HG03378 (cell line): Measurements from ENCODE around the gene ZNF524.

Experiments
- ATAC-seq: cut with Tn5 transposase; IDR thresholded peaks from one replicate; pipeline ENCODE4 v1.9.1; 2021; ENCODE audit warnings: mild to moderate bottlenecking, moderate library complexity; ENCODE audit not compliant: unreplicated experiment

The ZNF524 gene

GRCh38 chr19:55640577-55641425 is 40.7 kb downstream of the ZNF524 start, which contains the start of gene ZNF580:
TSS of gene ZNF580 (plus strand) at chr19:55641002. CDS start at chr19:55642509, 1,507 bp downstream.
- ATAC-seq: no peak

- no peak for ATAC-seq
Observed at GRCh38 chr19:55641426-55642152, 41.5 kb downstream of the ZNF524 start.

- peak; percentile 2 for ATAC-seq
Observed at GRCh38 chr19:55642153-55643002, 42.3 kb downstream of the ZNF524 start.

GRCh38 chr19:55643003-55643886 is 43.2 kb downstream of the ZNF524 start, which contains the start of gene ZNF581:
TSS of gene ZNF581 (plus strand) at chr19:55643649. CDS start at chr19:55644572, 923 bp downstream.
- ATAC-seq: peak; percentile 39

GRCh38 chr19:55643887-55644176 is 43.7 kb downstream of the ZNF524 start:
- no peak for ATAC-seq

GRCh38 chr19:55644191-55644833 is 44.2 kb downstream of the ZNF524 start:
- ATAC-seq: no peak

GRCh38 chr19:55644842-55645511 is 44.9 kb downstream of the ZNF524 start:
- no peak for ATAC-seq

GRCh38 chr19:55645512-55645881 is 45.4 kb downstream of the ZNF524 start:
- ATAC-seq: no peak

GRCh38 chr19:55646889-55647731 is 47.0 kb downstream of the ZNF524 start:
- no peak for ATAC-seq

- no peak for ATAC-seq
Observed at GRCh38 chr19:55647732-55648584, 47.9 kb downstream of the ZNF524 start, which contains the start of gene CCDC106. TSS of gene CCDC106 (plus strand) at chr19:55648212. CDS start at chr19:55649047, 835 bp downstream.

- ATAC-seq: no peak
Observed at GRCh38 chr19:55648585-55649267, 48.6 kb downstream of the ZNF524 start.

- ATAC-seq: no peak
Observed at GRCh38 chr19:55649268-55650125, 49.4 kb downstream of the ZNF524 start.

GRCh38 chr19:55650126-55650557 is 50.1 kb downstream of the ZNF524 start:
- no peak for ATAC-seq

GRCh38 chr19:55650602-55651230 is 50.6 kb downstream of the ZNF524 start:
- ATAC-seq: no peak

- no peak for ATAC-seq
Observed at GRCh38 chr19:55651236-55651635, 51.1 kb downstream of the ZNF524 start.
